Loucy (cell line): Measurements from ENCODE around the gene PLCL2.

Experiments used
- CTCF ChIP-seq: fragments of 200-600 bp; sonication (generic); conservative IDR thresholded peaks from 2 replicates; pipeline ENCODE4 v1.5.1; 2014; ENCODE audit warnings: mild to moderate bottlenecking, antibody characterized with exemption, low read length
- EZH2phosphoT487 ChIP-seq: fragments of 200-600 bp; IDR thresholded peaks from 2 replicates; pipeline ENCODE4 v1.6.1; 2018; ENCODE audit warnings: antibody characterized with exemption, mild to moderate bottlenecking, moderate library complexity, borderline replicate concordance

GRCh38 chr3:16861432-16861831 is 23.3 kb upstream of the PLCL2 start:
- no peak for TF ChIP-seq CTCF
- TF ChIP-seq EZH2phosphoT487: no peak
